Measurements from ENCODE around the gene RIBC2.

Gene RIBC2

DNA sequence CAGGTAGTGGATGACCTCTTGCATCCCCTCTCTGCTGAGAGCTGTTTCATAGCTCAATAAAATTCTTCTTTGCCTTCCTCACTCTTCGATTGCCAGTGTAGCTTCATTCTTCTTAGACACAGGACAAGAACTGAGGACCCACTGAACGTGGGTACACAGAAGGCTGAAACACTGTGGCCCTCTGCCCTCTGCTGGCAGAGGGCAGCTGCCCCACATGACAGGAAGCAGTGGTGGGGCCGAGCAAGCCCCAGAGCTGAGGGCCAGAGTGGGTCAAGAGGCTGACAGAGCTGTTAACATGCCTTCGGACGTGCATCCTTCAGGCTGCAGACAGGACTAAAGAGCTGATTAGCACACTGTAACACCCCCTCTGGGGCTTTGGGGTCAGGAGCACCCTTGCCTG is 15.7 kb upstream of the RIBC2 start:
- TF ChIP-seq, protein P1, sequence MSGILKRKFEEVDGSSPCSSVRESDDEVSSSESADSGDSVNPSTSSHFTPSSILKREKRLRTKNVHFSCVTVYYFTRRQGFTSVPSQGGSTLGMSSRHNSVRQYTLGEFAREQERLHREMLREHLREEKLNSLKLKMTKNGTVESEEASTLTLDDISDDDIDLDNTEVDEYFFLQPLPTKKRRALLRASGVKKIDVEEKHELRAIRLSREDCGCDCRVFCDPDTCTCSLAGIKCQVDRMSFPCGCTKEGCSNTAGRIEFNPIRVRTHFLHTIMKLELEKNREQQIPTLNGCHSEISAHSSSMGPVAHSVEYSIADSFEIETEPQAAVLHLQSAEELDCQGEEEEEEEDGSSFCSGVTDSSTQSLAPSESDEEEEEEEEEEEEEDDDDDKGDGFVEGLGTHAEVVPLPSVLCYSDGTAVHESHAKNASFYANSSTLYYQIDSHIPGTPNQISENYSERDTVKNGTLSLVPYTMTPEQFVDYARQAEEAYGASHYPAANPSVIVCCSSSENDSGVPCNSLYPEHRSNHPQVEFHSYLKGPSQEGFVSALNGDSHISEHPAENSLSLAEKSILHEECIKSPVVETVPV (CRISPR knock-in tag; IDR thresholded peaks at IDR 0.05): no peak
- TF ChIP-seq PPARA (CRISPR knock-in tag; IDR thresholded peaks at IDR 0.05; ENCODE audit: borderline replicate concordance): no peak
- TF ChIP-seq POU6F1 (CRISPR knock-in tag; IDR thresholded peaks at IDR 0.05; ENCODE audit: borderline replicate concordance, low read depth): no peak
- no peak for TF ChIP-seq ISL1 (CRISPR knock-in tag; IDR thresholded peaks at IDR 0.05)
- TF ChIP-seq ZFP30 (CRISPR knock-in tag; IDR thresholded peaks at IDR 0.05): no peak
- no peak for TF ChIP-seq PATZ1 (CRISPR knock-in tag; IDR thresholded peaks at IDR 0.05; ENCODE audit: borderline replicate concordance)
- TF ChIP-seq, protein P2, sequence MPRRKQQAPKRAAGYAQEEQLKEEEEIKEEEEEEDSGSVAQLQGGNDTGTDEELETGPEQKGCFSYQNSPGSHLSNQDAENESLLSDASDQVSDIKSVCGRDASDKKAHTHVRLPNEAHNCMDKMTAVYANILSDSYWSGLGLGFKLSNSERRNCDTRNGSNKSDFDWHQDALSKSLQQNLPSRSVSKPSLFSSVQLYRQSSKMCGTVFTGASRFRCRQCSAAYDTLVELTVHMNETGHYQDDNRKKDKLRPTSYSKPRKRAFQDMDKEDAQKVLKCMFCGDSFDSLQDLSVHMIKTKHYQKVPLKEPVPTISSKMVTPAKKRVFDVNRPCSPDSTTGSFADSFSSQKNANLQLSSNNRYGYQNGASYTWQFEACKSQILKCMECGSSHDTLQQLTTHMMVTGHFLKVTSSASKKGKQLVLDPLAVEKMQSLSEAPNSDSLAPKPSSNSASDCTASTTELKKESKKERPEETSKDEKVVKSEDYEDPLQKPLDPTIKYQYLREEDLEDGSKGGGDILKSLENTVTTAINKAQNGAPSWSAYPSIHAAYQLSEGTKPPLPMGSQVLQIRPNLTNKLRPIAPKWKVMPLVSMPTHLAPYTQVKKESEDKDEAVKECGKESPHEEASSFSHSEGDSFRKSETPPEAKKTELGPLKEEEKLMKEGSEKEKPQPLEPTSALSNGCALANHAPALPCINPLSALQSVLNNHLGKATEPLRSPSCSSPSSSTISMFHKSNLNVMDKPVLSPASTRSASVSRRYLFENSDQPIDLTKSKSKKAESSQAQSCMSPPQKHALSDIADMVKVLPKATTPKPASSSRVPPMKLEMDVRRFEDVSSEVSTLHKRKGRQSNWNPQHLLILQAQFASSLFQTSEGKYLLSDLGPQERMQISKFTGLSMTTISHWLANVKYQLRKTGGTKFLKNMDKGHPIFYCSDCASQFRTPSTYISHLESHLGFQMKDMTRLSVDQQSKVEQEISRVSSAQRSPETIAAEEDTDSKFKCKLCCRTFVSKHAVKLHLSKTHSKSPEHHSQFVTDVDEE (CRISPR knock-in tag; IDR thresholded peaks at IDR 0.05): no peak
- no peak for TF ChIP-seq BACH2 (CRISPR knock-in tag; IDR thresholded peaks at IDR 0.05; ENCODE audit: borderline replicate concordance)
- TF ChIP-seq RARB (CRISPR knock-in tag; IDR thresholded peaks at IDR 0.05): no peak
- TF ChIP-seq CREB5 (CRISPR knock-in tag; IDR thresholded peaks at IDR 0.05; ENCODE audit: low read depth): no peak
- no peak for TF ChIP-seq TOX (CRISPR knock-in tag; IDR thresholded peaks at IDR 0.05; ENCODE audit: borderline replicate concordance)
- no peak for TF ChIP-seq ZFP3 (CRISPR knock-in tag; IDR thresholded peaks at IDR 0.05)
- TF ChIP-seq OSR1 (CRISPR knock-in tag; IDR thresholded peaks at IDR 0.05): no peak
- TF ChIP-seq GLIS3 (CRISPR knock-in tag; IDR thresholded peaks at IDR 0.05): no peak
- no peak for TF ChIP-seq TCF4 (CRISPR knock-in tag; IDR thresholded peaks at IDR 0.05; ENCODE audit: borderline replicate concordance)
- TF ChIP-seq CSDC2 (CRISPR knock-in tag; IDR thresholded peaks at IDR 0.05): no peak
- no peak for TF ChIP-seq ZNF565 (CRISPR knock-in tag; conservative IDR thresholded peaks at IDR 0.05; ENCODE audit: low read depth)
- no peak for TF ChIP-seq ZNF8 (CRISPR knock-in tag; IDR thresholded peaks at IDR 0.05)
- TF ChIP-seq SNAI2 (CRISPR knock-in tag; IDR thresholded peaks at IDR 0.05): no peak
- no peak for TF ChIP-seq ESRRG (CRISPR knock-in tag; IDR thresholded peaks at IDR 0.05)
- no peak for ATAC-seq

DNA sequence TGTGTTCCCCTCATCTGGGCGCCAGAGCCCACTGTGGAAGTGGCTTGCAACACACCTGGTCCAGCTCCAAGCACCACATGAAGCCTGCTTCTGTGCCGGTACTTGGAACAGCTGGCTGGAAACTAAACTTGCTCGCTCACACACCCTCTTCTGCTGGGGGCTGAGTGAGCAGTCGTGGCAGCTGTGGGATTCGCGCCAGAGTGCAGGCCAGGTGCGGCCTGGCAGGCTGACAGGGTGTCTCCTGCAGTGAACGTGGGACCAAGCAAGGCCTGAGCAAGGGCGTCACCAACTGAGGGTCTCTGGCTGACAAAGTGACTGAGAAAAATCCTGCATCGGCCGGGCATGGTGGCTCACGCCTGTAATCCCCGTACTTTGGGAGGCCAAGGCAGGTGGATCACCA is 15.3 kb upstream of the RIBC2 start:
- no peak for ATAC-seq
- TF ChIP-seq SNAI2 (CRISPR knock-in tag; IDR thresholded peaks at IDR 0.05) (no peak), PATZ1 (CRISPR knock-in tag; IDR thresholded peaks at IDR 0.05; ENCODE audit: borderline replicate concordance) (no peak), ZFP3 (CRISPR knock-in tag; IDR thresholded peaks at IDR 0.05) (no peak), ZFP30 (CRISPR knock-in tag; IDR thresholded peaks at IDR 0.05) (no peak), ZNF8 (CRISPR knock-in tag; IDR thresholded peaks at IDR 0.05) (no peak), CREB5 (CRISPR knock-in tag; IDR thresholded peaks at IDR 0.05; ENCODE audit: low read depth) (no peak), CSDC2 (CRISPR knock-in tag; IDR thresholded peaks at IDR 0.05) (no peak), OSR1 (CRISPR knock-in tag; IDR thresholded peaks at IDR 0.05) (no peak), RARB (CRISPR knock-in tag; IDR thresholded peaks at IDR 0.05) (no peak), ISL1 (CRISPR knock-in tag; IDR thresholded peaks at IDR 0.05) (no peak)
- TF ChIP-seq, protein P2 (CRISPR knock-in tag; IDR thresholded peaks at IDR 0.05): no peak
